OCI-LY7 (cell line): ENCODE data around the gene FNIP1.

Source experiments
- EZH2phosphoT487 ChIP-seq: fragments of 200-600 bp; sonication (generic); IDR thresholded peaks from 2 replicates; pipeline ENCODE4 v1.6.1; 2018; ENCODE audit warnings: low read depth, borderline replicate concordance, mild to moderate bottlenecking, mixed run types, antibody characterized with exemption, low read length, moderate library complexity, mixed read lengths
- TF ChIP-seq, protein P1 (sequence below): fragments of 200-600 bp; sonication (generic); conservative IDR thresholded peaks from 2 replicates; pipeline ENCODE4 v1.5.1; 2014; ENCODE audit warnings: mild to moderate bottlenecking, antibody characterized with exemption, low read length, moderate library complexity, mixed read lengths

DNA sequence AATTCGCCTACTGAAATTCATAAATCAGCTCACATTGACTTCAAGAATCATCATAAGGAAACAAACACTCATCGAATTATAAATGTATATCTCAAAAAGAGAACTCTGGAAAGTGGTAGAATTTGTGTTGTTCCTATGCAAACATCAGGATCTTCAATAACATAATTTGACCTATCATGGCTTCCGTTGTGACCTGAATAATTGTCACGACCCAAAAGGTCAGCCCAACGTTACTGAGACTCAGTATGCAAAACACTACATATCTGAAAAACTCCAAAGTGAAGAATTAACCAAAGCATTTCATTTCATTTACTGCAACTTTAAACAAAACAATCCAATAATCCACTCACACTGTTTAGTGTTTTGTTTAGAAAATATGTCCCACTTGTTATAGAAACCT lies 163.0 kb downstream of the FNIP1 start:
- TF ChIP-seq, protein P1, sequence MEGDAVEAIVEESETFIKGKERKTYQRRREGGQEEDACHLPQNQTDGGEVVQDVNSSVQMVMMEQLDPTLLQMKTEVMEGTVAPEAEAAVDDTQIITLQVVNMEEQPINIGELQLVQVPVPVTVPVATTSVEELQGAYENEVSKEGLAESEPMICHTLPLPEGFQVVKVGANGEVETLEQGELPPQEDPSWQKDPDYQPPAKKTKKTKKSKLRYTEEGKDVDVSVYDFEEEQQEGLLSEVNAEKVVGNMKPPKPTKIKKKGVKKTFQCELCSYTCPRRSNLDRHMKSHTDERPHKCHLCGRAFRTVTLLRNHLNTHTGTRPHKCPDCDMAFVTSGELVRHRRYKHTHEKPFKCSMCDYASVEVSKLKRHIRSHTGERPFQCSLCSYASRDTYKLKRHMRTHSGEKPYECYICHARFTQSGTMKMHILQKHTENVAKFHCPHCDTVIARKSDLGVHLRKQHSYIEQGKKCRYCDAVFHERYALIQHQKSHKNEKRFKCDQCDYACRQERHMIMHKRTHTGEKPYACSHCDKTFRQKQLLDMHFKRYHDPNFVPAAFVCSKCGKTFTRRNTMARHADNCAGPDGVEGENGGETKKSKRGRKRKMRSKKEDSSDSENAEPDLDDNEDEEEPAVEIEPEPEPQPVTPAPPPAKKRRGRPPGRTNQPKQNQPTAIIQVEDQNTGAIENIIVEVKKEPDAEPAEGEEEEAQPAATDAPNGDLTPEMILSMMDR, result no peak
- TF ChIP-seq EZH2phosphoT487, result no peak
